Naive thymus-derived CD8-positive, alpha-beta T cell (primary cell): ENCODE results near the gene C17orf58. TPM values are rescaled to one million over a fixed set of nuclear protein-coding genes. Genes with fewer than 3 reads are reported as not detected.
"Not testable (repeated sequence)": the region's sequence is repeated elsewhere in the genome, so short reads cannot be mapped to it uniquely, and the experiment has no call there.

Experiments
- ATAC-seq, 2 donors: fragments of 150-1000 bp; cut with Tn5 transposase in 1 of 2; sonication (Bioruptor Pico), chemical (Tn5 transposase) in 1 of 2; 1 replicate in 1 of 2; 2 replicates in 1 of 2; pipeline ENCODE4 v1.10.0; 2021; ENCODE audit warnings: mild to moderate bottlenecking in 2 of 2, moderate library complexity in 2 of 2
- POLR2A ChIA-PET: fragments of 350-600 bp; sonication (Branson Sonifier 250); formaldehyde crosslinking; loops from one replicate; lab custom pipeline; 2021; ENCODE audit warnings: antibody characterized with exemption; lab: Charles Lee
- DNase-seq, 10 donors: peaks; one replicate each; pipeline versions ENCODE4 v3.0.0 to v3.0.0-alpha.2; 2020 to 2022
- H3K27ac Mint-ChIP-seq, 10 donors: one replicate each; pipeline ENCODE4 v1.8.0; 2020 to 2022; ENCODE audit warnings: mild to moderate bottlenecking in 10 of 10, mixed read lengths in 10 of 10, moderate library complexity in 4 of 10, inconsistent platforms in 1 of 10
- H3K27me3 Mint-ChIP-seq, 5 donors: one replicate each; pipeline ENCODE4 v1.8.0; 2021 to 2022; ENCODE audit warnings: mixed read lengths in 5 of 5
- H3K36me3 Mint-ChIP-seq, 3 donors: one replicate each; pipeline ENCODE4 v1.8.0; 2020 to 2022; ENCODE audit warnings: mixed read lengths in 3 of 3, mild to moderate bottlenecking in 2 of 3, inconsistent platforms in 1 of 3
- H3K4me1 Mint-ChIP-seq, 4 donors: one replicate each; pipeline ENCODE4 v1.8.0; 2021 to 2022; ENCODE audit warnings: mixed read lengths in 4 of 4
- H3K4me3 Mint-ChIP-seq, 10 donors: one replicate each; pipeline ENCODE4 v1.8.0; 2020 to 2022; ENCODE audit warnings: mild to moderate bottlenecking in 10 of 10, mixed read lengths in 10 of 10, moderate library complexity in 6 of 10, inconsistent platforms in 1 of 10
- H3K9me3 Mint-ChIP-seq, 9 donors: one replicate each; pipeline ENCODE4 v1.8.0; 2020 to 2022; ENCODE audit warnings: mixed read lengths in 9 of 9, mild to moderate bottlenecking in 3 of 9, inconsistent platforms in 1 of 9, moderate library complexity in 1 of 9
- polyA plus RNA-seq, 3 donors: library from polyadenylated mRNA; unstranded; fragments of 300-500 nt; fragmentation: Illumina TruSeq; gene quantifications; one replicate each; pipeline ENCODE4 v1.2.3, GENCODE V29; 2021
- total RNA-seq, 8 experiments: library from RNA in 2 of 8; stranded (reverse) in 2 of 8; gene quantifications; one replicate each; pipeline ENCODE4 v1.2.3 and lab custom pipeline; 2021 to 2026

C17orf58 gene
- total and polyA plus RNA-seq, 5 experiments from 2014 or later = 0.29 to 1.0 (median 0.46) TPM; not detected in 1

GRCh38 chr17:67980883-67981282, 15.4 kb downstream of the C17orf58 start:
- peaks cover 0 to 57% (median 4%) of the 10 kb centered on the region in 3 donors for H3K36me3 Mint-ChIP-seq
- not testable (repeated sequence) for H3K4me1 Mint-ChIP-seq

GRCh38 chr17:67980456-67980855, 15.8 kb downstream of the C17orf58 start:
- peak overlapping the region in 4 of 10 donors; percentile 37 to 87 (median 72) for H3K27ac Mint-ChIP-seq
- H3K9me3 Mint-ChIP-seq = no peaks in the 10 kb centered on the region
- H3K27me3 Mint-ChIP-seq = no peaks in the 10 kb centered on the region
- ATAC-seq (no peak), DNase-seq (no peak)
- H3K4me1 Mint-ChIP-seq = peaks cover 0 to 2% (median 0%) of the 10 kb centered on the region in 4 donors
- H3K4me3 Mint-ChIP-seq = no peak overlapping the region
- POLR2A ChIA-PET = no interaction called here
- H3K36me3 Mint-ChIP-seq = peaks cover 0 to 61% (median 4%) of the 10 kb centered on the region in 3 donors

More at GRCh38 chr17:67980883-67981282, 15.4 kb downstream of the C17orf58 start:
- POLR2A ChIA-PET, H3K27me3 Mint-ChIP-seq, ATAC-seq, DNase-seq, H3K9me3 Mint-ChIP-seq, H3K4me3 Mint-ChIP-seq: not testable (repeated sequence)
- peak overlapping the region in 1 of 10 donors; percentile 67 for H3K27ac Mint-ChIP-seq

GRCh38 chr17:67976306-67976705, 20.0 kb downstream of the C17orf58 start:
- H3K36me3 Mint-ChIP-seq = peaks cover 0 to 67% (median 5%) of the 10 kb centered on the region in 3 donors
- H3K9me3 Mint-ChIP-seq, H3K4me3 Mint-ChIP-seq, ATAC-seq, H3K4me1 Mint-ChIP-seq, H3K27me3 Mint-ChIP-seq, DNase-seq, POLR2A ChIA-PET: not testable (repeated sequence)
- peak overlapping the region in 2 of 10 donors; percentile 52 to 56 for H3K27ac Mint-ChIP-seq

- DNase-seq (no peak), ATAC-seq (no peak)
- POLR2A ChIA-PET = no interaction called here
- Mint-ChIP-seq H3K4me3 (no peak overlapping the region), H3K27me3 (no peaks in the 10 kb centered on the region), H3K27ac (no peak overlapping the region), H3K4me1 (no peaks in the 10 kb centered on the region), H3K9me3 (no peaks in the 10 kb centered on the region), H3K36me3 (peaks cover 0 to 66% (median 5%) of the 10 kb centered on the region in 3 donors)
Observed at GRCh38 chr17:67974598-67975066, 21.6 kb downstream of the C17orf58 start.

GRCh38 chr17:67974185-67974584, 22.1 kb downstream of the C17orf58 start:
- POLR2A ChIA-PET = no interaction called here
- Mint-ChIP-seq H3K27ac (no peak overlapping the region), H3K9me3 (no peaks in the 10 kb centered on the region), H3K36me3 (peaks cover 0 to 66% (median 5%) of the 10 kb centered on the region in 3 donors), H3K27me3 (no peaks in the 10 kb centered on the region), H3K4me3 (no peak overlapping the region), H3K4me1 (no peaks in the 10 kb centered on the region)
- DNase-seq (no peak), ATAC-seq (no peak)

GRCh38 chr17:67970783-67971182, 25.5 kb downstream of the C17orf58 start:
- ATAC-seq (no peak), DNase-seq (no peak)
- Mint-ChIP-seq H3K27me3 (no peaks in the 10 kb centered on the region), H3K27ac (no peak overlapping the region), H3K36me3 (peaks cover 0 to 61% (median 9%) of the 10 kb centered on the region in 3 donors), H3K9me3 (no peaks in the 10 kb centered on the region), H3K4me3 (no peak overlapping the region), H3K4me1 (no peaks in the 10 kb centered on the region)
- POLR2A ChIA-PET = no interaction called here

- H3K9me3 Mint-ChIP-seq, POLR2A ChIA-PET, H3K27me3 Mint-ChIP-seq, H3K4me3 Mint-ChIP-seq, H3K4me1 Mint-ChIP-seq: not testable (repeated sequence)
- Mint-ChIP-seq H3K27ac (peak overlapping the region in 5 of 10 donors; percentile 5 to 51 (median 8)), H3K36me3 (peaks cover 0 to 76% (median 24%) of the 10 kb centered on the region in 3 donors)
- ATAC-seq (peak; percentile 89 to 93), DNase-seq (peak; percentile 49 to 78 (median 61))
Observed at GRCh38 chr17:67963145-67963572, 33.1 kb downstream of the C17orf58 start.

- DNase-seq, ATAC-seq, H3K27me3 Mint-ChIP-seq, H3K4me1 Mint-ChIP-seq, POLR2A ChIA-PET, H3K9me3 Mint-ChIP-seq, H3K4me3 Mint-ChIP-seq: not testable (repeated sequence)
- Mint-ChIP-seq H3K27ac (peak overlapping the region in 2 of 10 donors; percentile 10 to 60), H3K36me3 (peaks cover 0 to 75% (median 24%) of the 10 kb centered on the region in 3 donors)
Observed at GRCh38 chr17:67962156-67962555, 34.1 kb downstream of the C17orf58 start.

- peak overlapping the region in 3 of 10 donors; percentile 4 to 63 (median 31) for H3K27ac Mint-ChIP-seq
- DNase-seq, H3K4me3 Mint-ChIP-seq, H3K27me3 Mint-ChIP-seq, H3K9me3 Mint-ChIP-seq, H3K4me1 Mint-ChIP-seq, ATAC-seq: not testable (repeated sequence)
- peaks cover 0 to 62% (median 15%) of the 10 kb centered on the region in 3 donors for H3K36me3 Mint-ChIP-seq
- POLR2A ChIA-PET = interaction anchor here (0.5 kb wide), 1 partner anchor 42 kb away, joined by 5 read pairs; no protein-coding TSS in a partner anchor
Observed at GRCh38 chr17:67960276-67960675, 36.0 kb downstream of the C17orf58 start.

- POLR2A ChIA-PET = interaction anchor here (0.6 kb wide), 1 partner anchor 152 kb away, joined by 3 read pairs; no protein-coding TSS in a partner anchor
Observed at GRCh38 chr17:67959510-67959909, 36.8 kb downstream of the C17orf58 start.

GRCh38 chr17:67950945-67951344, 45.3 kb downstream of the C17orf58 start:
- Mint-ChIP-seq H3K9me3 (no peaks in the 10 kb centered on the region), H3K4me3 (no peak overlapping the region), H3K27me3 (no peaks in the 10 kb centered on the region), H3K36me3 (peaks cover 12 to 85% (median 12%) of the 10 kb centered on the region in 3 donors), H3K27ac (peak overlapping the region in 2 of 10 donors; percentile 43 to 52), H3K4me1 (peaks cover 0 to 3% (median 0%) of the 10 kb centered on the region in 4 donors)
- DNase-seq = no peak
- ATAC-seq = no peak
- POLR2A ChIA-PET = no interaction called here

More at GRCh38 chr17:67959510-67959909, 36.8 kb downstream of the C17orf58 start:
- Mint-ChIP-seq H3K4me1 (peaks cover 1 to 5% (median 4%) of the 10 kb centered on the region in 4 donors), H3K4me3 (no peak overlapping the region), H3K9me3 (no peaks in the 10 kb centered on the region), H3K27ac (peak overlapping the region; percentile 4 to 86 (median 58)), H3K36me3 (peaks cover 0 to 62% (median 12%) of the 10 kb centered on the region in 3 donors), H3K27me3 (no peaks in the 10 kb centered on the region)
- ATAC-seq (no peak), DNase-seq (no peak)

- no peak for ATAC-seq
- POLR2A ChIA-PET = interaction anchor here (0.5 kb wide), 1 partner anchor 21 kb away, joined by 5 read pairs; no protein-coding TSS in a partner anchor
- no peaks in the 10 kb centered on the region for H3K27me3 Mint-ChIP-seq
- H3K27ac Mint-ChIP-seq = peak overlapping the region in 1 of 10 donors; percentile 58
- peaks cover 17 to 88% (median 19%) of the 10 kb centered on the region in 3 donors for H3K36me3 Mint-ChIP-seq
- DNase-seq = no peak
- no peak overlapping the region for H3K4me3 Mint-ChIP-seq
- H3K4me1 Mint-ChIP-seq = peaks cover 0 to 3% (median 0%) of the 10 kb centered on the region in 4 donors
- no peaks in the 10 kb centered on the region for H3K9me3 Mint-ChIP-seq
Observed at GRCh38 chr17:67947325-67947813, 48.9 kb downstream of the C17orf58 start.

GRCh38 chr17:67946513-67946912, 49.8 kb downstream of the C17orf58 start:
- no peak overlapping the region for H3K4me3 Mint-ChIP-seq
- H3K9me3 Mint-ChIP-seq = no peaks in the 10 kb centered on the region
- H3K27me3 Mint-ChIP-seq = no peaks in the 10 kb centered on the region
- peak overlapping the region in 1 of 10 donors; percentile 17 for H3K27ac Mint-ChIP-seq
- POLR2A ChIA-PET = interaction anchor here (0.5 kb wide), 1 partner anchor 21 kb away, joined by 5 read pairs; no protein-coding TSS in a partner anchor
- H3K36me3 Mint-ChIP-seq = peaks cover 17 to 90% (median 19%) of the 10 kb centered on the region in 3 donors
- peaks cover 0 to 3% (median 0%) of the 10 kb centered on the region in 4 donors for H3K4me1 Mint-ChIP-seq
- no peak for ATAC-seq
- no peak for DNase-seq
